Stimulated activated CD8-positive, alpha-beta memory T cell treated with anti-CD3 and anti-CD28 coated beads, Interleukin-12 subunit alpha, Interleukin-12 subunit beta, amount 100 ng/mL, for 4 hours (primary cell): ENCODE data around the gene CNGA3.
"Not testable (repeated sequence)": the region's sequence is repeated elsewhere in the genome, so short reads cannot be mapped to it uniquely, and the experiment has no call there.

ENCODE experiments used
- DNase-seq: peaks from one replicate; pipeline ENCODE4 v3.0.0-alpha.2; 2020; ENCODE audit warnings: low read depth

Gene CNGA3

GRCh38 chr2:98346311-98347236 lies at the start of gene CNGA3:
CNGA3 (plus strand) TSS chr2:98346456; CDS start chr2:98369976, 23,520 bp downstream.
- no peak for DNase-seq

- DNase-seq: no peak
Measured at GRCh38 chr2:98297817-98298682, 48.2 kb upstream of the CNGA3 start.

- DNase-seq: no peak
Measured at GRCh38 chr2:98298683-98299164, 47.5 kb upstream of the CNGA3 start.

DNA sequence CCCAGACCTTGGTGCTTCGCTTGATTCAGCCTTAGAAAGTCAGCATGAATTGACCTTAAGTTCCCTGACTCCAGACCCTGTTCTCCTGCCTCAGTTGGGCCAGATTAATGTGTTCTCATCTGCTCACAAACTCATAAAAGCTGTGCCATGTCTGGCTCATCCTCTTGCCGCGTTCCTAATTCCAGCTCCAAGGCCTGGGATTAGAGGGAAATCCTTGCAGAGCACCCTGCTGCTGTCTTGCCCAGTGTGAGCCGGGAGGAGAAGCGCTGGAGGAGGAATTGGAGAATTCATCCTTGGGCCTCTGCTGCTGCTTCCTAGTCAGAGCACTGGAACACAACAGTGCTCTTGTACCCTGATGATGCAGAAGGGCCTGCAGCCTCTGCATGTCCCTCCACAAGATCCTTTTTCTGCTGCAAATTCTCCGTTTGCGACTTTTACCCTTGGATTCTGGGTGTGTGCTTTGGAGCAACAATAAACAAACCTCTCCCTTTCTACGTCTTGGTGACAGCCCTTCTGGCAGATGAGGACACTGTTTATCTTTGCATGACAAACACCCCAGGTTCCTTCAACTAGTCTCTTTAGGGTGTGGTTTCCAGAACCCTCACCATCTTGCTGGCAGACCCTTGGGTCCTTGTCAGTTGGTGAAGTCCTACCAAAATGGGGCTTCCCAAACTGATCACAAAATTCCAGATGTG lies 46.9 kb upstream of the CNGA3 start:
- no peak for DNase-seq

DNA sequence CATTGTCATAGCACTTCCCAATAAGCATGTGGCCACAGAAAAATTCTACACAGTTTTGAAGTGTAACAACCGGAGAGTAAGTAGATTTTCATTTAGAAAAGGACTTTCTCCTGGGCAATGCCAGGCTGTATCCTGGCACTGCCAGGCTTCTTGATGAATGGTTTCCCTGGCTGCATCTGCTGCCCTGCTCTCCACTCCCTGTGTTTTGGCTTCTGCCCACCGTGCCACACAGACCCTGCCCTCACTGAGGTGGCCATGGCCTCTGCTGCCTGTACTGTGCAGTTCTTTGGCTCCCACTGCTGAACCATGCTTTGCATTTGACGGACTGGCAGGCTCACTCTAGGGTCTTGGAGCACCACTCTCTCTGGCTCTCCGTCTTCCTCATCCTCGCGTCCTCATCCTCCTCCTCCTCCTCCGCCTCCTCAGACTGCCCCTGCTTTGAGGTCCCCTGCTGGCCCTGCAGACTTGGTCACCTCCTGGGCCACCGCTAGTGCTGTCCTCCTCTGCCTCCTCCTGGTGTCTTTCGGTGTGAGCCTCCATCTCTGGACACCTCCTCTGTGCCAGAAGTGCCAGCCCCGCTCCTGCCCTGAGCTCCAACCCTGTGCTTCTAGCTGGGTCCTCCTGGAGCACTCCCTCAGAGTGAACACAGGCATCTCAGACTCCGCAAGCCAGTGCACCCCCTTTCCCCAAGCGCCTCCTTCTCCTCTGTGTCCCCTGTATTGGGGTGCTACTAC lies 45.9 kb upstream of the CNGA3 start:
- no peak for DNase-seq

GRCh38 chr2:98301469-98301868 lies 44.8 kb upstream of the CNGA3 start:
- DNase-seq: no peak

DNA sequence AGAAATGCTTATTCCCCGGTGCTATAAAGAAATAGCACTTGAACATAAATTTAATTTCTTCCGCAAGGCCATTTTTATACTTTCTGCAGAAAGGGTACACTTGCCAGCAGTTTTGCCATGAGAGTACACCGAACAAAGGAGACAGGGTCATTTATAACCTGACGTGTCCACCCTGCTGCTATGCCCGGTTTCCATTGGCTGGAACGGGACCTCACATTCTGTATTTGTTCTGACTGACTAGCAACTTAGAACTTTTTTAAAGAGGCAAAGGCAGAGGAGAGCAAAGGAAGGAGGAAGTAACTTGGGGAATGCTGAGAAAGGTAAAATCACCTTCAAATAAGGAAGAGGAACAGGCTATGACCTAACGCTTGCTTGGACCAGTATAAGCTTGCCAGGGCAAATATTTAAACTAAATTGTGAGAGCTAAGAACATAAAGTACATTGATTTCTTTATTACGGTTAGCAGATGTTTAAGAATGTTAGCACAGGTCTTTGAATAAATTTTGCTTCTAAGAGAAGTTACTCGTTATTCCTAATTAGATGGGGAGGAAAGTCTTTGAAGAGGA lies 39.0 kb upstream of the CNGA3 start:
- DNase-seq: not testable (repeated sequence)

DNA sequence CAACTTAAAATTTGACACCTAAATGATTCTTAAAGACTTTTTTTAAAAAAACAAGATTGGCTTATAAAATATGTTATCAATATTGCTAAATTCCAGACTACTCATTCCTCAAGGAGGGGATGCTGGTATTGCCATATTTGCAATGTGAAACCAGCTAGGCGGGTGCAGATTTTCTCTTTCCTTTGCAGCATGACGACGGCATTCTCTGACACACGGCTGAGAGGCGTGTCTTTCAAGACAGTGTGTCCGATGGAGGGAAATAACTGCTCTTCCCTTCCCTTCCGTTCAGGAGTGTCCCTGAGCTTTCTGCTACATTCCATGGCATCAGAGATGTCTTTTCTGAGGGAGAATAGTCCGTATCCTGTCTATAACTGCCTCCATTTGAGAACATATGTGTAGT lies 38.2 kb upstream of the CNGA3 start:
- no peak for DNase-seq

- no peak for DNase-seq
Measured at GRCh38 chr2:98308532-98308931, 37.7 kb upstream of the CNGA3 start.

- DNase-seq: no peak
Measured at GRCh38 chr2:98309580-98309979, 36.7 kb upstream of the CNGA3 start.

DNA sequence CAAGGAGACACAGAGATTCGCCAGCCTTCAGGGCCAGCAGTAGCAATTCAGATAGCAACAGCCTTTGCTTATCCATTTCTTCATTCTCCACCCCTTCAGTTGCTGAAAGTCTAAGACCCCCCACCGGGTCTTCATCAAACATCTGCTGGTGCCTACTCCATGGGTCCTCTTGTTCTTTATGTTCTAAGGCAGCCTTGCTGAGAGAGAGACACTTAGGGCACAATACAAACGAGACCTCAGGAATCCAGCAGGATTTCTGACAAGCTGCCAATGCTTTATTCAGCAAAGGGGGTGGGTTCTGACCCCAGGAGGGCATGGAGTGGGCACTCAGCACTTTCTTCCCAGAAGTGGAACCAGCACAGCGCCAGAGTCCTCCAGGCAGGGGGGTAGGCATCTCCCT lies 36.2 kb upstream of the CNGA3 start:
- DNase-seq: no peak

- DNase-seq: no peak
Measured at GRCh38 chr2:98311090-98311489, 35.2 kb upstream of the CNGA3 start.

GRCh38 chr2:98311771-98312545 lies 34.3 kb upstream of the CNGA3 start:
- no peak for DNase-seq

GRCh38 chr2:98313492-98314250 lies 32.6 kb upstream of the CNGA3 start:
- DNase-seq: no peak

DNA sequence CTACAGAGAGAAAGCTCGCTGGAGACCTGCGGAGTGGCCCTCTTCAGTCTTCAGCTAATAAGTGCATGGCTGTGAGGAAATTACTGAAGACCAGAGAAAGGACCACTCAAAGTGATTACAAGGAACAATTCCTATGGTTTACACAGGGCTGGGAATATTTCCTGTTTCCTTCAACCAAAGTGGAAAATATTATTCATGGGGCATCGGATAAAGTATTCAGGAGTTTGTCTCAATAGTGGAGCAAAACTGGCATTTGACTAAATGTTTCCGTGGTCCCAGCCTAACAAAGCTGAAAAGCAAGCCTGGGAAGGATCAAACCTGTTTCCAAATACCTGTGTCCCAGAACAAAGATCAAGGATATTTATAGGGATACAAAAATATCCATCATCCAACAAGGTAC lies 32.0 kb upstream of the CNGA3 start:
- no peak for DNase-seq

DNA sequence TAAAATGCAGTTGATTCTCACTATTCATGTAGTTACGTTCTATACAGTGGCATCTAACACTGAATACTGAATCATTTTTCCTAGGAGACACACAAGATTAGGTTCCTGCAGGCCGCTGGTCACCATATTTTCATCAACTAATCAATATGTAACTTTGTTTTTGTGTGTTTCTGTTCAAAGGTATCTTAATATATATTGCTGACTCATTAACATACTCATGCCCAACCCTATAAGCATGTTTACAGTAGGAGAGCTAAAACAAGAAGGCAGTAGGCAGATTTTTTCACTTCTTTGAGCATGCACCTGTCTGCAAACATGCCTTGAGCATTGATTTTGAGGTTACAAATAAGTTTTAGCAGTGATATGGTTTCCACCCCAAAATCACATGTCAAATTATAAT lies 30.3 kb upstream of the CNGA3 start:
- no peak for DNase-seq

DNA sequence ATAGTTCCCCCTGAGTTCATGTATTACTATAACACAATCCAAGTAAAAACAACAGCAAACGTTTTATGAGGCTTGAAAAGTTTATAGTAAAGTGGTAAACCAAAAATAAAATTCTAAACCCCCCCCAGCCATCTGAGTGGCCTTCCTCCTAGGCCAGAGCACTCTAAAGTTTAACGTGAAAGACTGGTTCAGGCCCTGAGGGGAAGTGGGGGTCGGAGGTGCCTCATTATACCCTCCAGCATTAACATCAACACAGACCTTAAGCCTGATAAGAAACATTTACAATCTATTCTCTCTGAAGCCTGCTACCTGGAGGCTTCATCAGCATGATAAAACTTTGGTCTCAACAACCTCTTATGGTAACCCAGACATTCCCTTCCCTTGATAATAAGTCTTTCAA lies 29.0 kb upstream of the CNGA3 start:
- DNase-seq: no peak

DNA sequence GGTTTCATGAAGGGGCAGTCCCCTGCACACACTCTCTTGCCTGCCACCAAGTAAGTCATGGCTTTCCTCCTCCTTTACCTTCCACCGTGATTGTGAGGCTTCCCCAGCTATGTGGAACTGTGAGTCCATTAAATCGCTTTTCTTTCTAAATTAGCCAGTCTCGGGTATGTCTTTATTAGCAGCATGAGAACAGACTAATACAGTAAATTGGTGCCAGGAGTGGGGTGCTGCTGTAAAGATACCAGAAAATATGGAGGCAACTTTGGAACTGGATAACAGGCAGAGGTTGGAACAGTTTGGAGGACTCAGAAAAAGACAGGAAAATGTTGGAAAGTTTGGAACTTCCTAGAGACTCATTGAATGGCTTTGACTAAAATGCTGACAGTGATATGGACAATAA lies 26.1 kb upstream of the CNGA3 start:
- not testable (repeated sequence) for DNase-seq

DNA sequence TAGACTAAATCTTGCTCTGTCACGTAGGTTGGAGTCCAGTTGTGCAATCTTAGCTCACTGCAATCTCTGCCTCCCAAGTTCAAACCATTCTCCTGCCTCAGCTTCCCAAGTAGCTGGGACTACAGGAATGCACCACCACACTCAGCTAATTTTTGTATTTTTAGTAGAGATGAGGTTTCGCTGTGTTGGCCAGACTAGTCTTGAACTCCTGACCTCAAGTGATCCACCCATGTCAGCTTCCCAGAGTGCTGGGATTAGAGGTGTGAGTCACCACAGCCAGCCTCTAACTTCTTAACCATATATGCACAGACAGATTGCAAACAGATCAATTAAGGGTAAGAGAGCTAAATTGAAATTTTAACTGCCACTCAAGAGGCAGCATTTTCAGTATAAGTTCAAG lies 22.1 kb upstream of the CNGA3 start:
- DNase-seq: no peak

DNA sequence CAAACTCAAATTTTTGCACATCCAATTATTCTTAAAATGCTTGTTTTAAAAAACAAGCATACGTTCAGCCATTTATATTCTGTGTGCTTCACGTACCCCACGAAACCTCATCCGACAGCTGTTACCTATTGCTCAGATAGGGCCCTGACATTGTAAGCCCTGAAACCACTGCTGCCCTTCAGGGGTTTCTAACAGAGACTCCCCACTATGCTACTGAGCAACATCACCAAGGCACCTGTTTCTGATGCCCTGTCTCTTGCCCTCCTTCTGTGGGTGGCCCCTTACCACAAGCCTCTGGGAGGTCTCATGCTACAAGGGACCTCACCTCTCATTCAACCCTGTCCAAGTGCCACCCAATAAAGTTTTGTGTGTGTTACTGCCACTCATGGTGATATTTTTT lies 18.5 kb upstream of the CNGA3 start:
- DNase-seq: no peak
